ENCODE results near the gene SPN.

DNA sequence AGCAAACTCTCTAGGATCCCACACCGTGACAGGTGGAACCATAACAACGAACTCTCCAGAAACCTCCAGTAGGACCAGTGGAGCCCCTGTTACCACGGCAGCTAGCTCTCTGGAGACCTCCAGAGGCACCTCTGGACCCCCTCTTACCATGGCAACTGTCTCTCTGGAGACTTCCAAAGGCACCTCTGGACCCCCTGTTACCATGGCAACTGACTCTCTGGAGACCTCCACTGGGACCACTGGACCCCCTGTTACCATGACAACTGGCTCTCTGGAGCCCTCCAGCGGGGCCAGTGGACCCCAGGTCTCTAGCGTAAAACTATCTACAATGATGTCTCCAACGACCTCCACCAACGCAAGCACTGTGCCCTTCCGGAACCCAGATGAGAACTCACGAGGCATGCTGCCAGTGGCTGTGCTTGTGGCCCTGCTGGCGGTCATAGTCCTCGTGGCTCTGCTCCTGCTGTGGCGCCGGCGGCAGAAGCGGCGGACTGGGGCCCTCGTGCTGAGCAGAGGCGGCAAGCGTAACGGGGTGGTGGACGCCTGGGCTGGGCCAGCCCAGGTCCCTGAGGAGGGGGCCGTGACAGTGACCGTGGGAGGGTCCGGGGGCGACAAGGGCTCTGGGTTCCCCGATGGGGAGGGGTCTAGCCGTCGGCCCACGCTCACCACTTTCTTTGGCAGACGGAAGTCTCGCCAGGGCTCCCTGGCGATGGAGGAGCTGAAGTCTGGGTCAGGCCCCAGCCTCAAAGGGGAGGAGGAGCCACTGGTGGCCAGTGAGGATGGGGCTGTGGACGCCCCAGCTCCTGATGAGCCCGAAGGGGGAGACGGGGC lies 1.3 kb downstream of the SPN start:
- TF ChIP-seq, protein P1, sequence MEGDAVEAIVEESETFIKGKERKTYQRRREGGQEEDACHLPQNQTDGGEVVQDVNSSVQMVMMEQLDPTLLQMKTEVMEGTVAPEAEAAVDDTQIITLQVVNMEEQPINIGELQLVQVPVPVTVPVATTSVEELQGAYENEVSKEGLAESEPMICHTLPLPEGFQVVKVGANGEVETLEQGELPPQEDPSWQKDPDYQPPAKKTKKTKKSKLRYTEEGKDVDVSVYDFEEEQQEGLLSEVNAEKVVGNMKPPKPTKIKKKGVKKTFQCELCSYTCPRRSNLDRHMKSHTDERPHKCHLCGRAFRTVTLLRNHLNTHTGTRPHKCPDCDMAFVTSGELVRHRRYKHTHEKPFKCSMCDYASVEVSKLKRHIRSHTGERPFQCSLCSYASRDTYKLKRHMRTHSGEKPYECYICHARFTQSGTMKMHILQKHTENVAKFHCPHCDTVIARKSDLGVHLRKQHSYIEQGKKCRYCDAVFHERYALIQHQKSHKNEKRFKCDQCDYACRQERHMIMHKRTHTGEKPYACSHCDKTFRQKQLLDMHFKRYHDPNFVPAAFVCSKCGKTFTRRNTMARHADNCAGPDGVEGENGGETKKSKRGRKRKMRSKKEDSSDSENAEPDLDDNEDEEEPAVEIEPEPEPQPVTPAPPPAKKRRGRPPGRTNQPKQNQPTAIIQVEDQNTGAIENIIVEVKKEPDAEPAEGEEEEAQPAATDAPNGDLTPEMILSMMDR (IDR thresholded peaks at IDR 0.05), result no peak
- no peak for TF ChIP-seq POLR2AphosphoS5 (IDR thresholded peaks at IDR 0.05; ENCODE audit: low read depth, low read length)
- no peak for TF ChIP-seq TCF7L2 (IDR thresholded peaks at IDR 0.05; ENCODE audit: low read depth, low read length)
- no peak for TF ChIP-seq SIN3A (IDR thresholded peaks at IDR 0.05; ENCODE audit: borderline replicate concordance, insufficient read depth, low read depth, low read length)
